Cardiac muscle cell (in vitro differentiated cells and primary cell): ENCODE measurements around the gene AFF2. TPM values are rescaled to one million over a fixed set of nuclear protein-coding genes. Genes with fewer than 3 reads are reported as not detected.

ENCODE experiments used
- DNase-seq, 2 donors: peaks; one replicate each; pipeline versions ENCODE4 v3.0.0 to v3.0.0-alpha.2; 2010 to 2017; ENCODE audit warnings: low read depth in 1 of 2, low spot score in 1 of 2
- H3K27ac ChIP-seq: fragments of 200-600 bp; sonication (generic); 2 replicates; pipeline ENCODE4 v1.5.1; 2016
- H3K27me3 ChIP-seq: fragments of 200-600 bp; sonication (generic); 2 replicates; pipeline ENCODE4 v1.6.0; 2016; ENCODE audit warnings: control low read depth
- H3K36me3 ChIP-seq: fragments of 200-600 bp; sonication (generic); 2 replicates; pipeline ENCODE4 v1.5.1; 2016; ENCODE audit warnings: control low read depth
- H3K4me1 ChIP-seq: fragments of 200-600 bp; sonication (generic); 2 replicates; pipeline ENCODE4 v1.8.1; 2017; ENCODE audit warnings: low read depth, mild to moderate bottlenecking, mixed run types
- H3K4me3 ChIP-seq: fragments of 200-600 bp; sonication (generic); 2 replicates; pipeline ENCODE4 v1.5.1; 2016; ENCODE audit warnings: mild to moderate bottlenecking
- H3K9me3 ChIP-seq: fragments of 200-600 bp; sonication (generic); 2 replicates; pipeline ENCODE4 v1.5.1; 2017; ENCODE audit warnings: low read depth, mild to moderate bottlenecking, control low read depth
- CTCF ChIP-seq: IDR thresholded peaks from 2 replicates; pipeline ENCODE4 v1.5.1; 2012; ENCODE audit warnings: low read depth, mild to moderate bottlenecking, low read length
- polyA plus RNA-seq: library from polyadenylated mRNA; unstranded; fragments of >200 nt; fragmentation: Nextera tagmentation; extraction: Ambion mirVana; gene quantifications from 2 replicates; pipeline ENCODE4 v1.2.1, GENCODE V29; 2016
- total RNA-seq: library from RNA; depleted of rRNA; stranded (reverse); fragments of >200 nt; gene quantifications from 2 replicates; pipeline ENCODE4 v1.2.3, GENCODE V29; 2016

The AFF2 gene
- total and polyA plus RNA-seq, 2 experiments from 2014 or later, result 4.4 to 8.3 TPM

GRCh38 chrX:148681605-148682004 is 181.2 kb downstream of the AFF2 start:
- H3K4me1 ChIP-seq, result no peaks in the 10 kb centered on the region
- no peaks in the 10 kb centered on the region for H3K36me3 ChIP-seq
- H3K4me3 ChIP-seq, result no peak overlapping the region
- TF ChIP-seq CTCF, result no peak
- peaks cover 8% of the 10 kb centered on the region for H3K9me3 ChIP-seq
- H3K27me3 ChIP-seq, result no peaks in the 10 kb centered on the region
- H3K27ac ChIP-seq, result no peak overlapping the region
- DNase-seq, result no peak

GRCh38 chrX:148682206-148682605 is 181.8 kb downstream of the AFF2 start:
- no peak for DNase-seq
- Histone ChIP-seq H3K36me3 (no peaks in the 10 kb centered on the region), H3K4me1 (no peaks in the 10 kb centered on the region), H3K9me3 (peaks cover 8% of the 10 kb centered on the region), H3K4me3 (no peak overlapping the region), H3K27ac (no peak overlapping the region), H3K27me3 (no peaks in the 10 kb centered on the region)
- no peak for TF ChIP-seq CTCF

- no peak for TF ChIP-seq CTCF
- Histone ChIP-seq H3K27me3 (no peaks in the 10 kb centered on the region), H3K36me3 (no peaks in the 10 kb centered on the region), H3K27ac (no peak overlapping the region), H3K4me1 (no peaks in the 10 kb centered on the region), H3K9me3 (peaks cover under 1% of the 10 kb centered on the region), H3K4me3 (no peak overlapping the region)
- DNase-seq, result no peak
These were observed 191.0 kb downstream of the AFF2 start for GRCh38 chrX:148691456-148691855.

- no peak for DNase-seq
- Histone ChIP-seq H3K4me3 (no peak overlapping the region), H3K27me3 (no peaks in the 10 kb centered on the region), H3K27ac (no peak overlapping the region), H3K4me1 (no peaks in the 10 kb centered on the region), H3K9me3 (no peaks in the 10 kb centered on the region), H3K36me3 (no peaks in the 10 kb centered on the region)
- no peak for TF ChIP-seq CTCF
These were observed 194.8 kb downstream of the AFF2 start for GRCh38 chrX:148695255-148695654.

- TF ChIP-seq CTCF, result no peak
- H3K36me3 ChIP-seq, result no peaks in the 10 kb centered on the region
- no peaks in the 10 kb centered on the region for H3K27me3 ChIP-seq
- no peak for DNase-seq
- no peak overlapping the region for H3K4me3 ChIP-seq
- H3K27ac ChIP-seq, result no peak overlapping the region
- H3K9me3 ChIP-seq, result peaks cover 2% of the 10 kb centered on the region
- no peaks in the 10 kb centered on the region for H3K4me1 ChIP-seq
These were observed 197.8 kb downstream of the AFF2 start for GRCh38 chrX:148698221-148698620.

GRCh38 chrX:148700021-148700420 is 199.6 kb downstream of the AFF2 start:
- Histone ChIP-seq H3K9me3 (peaks cover 5% of the 10 kb centered on the region), H3K4me1 (no peaks in the 10 kb centered on the region), H3K36me3 (no peaks in the 10 kb centered on the region), H3K27ac (no peak overlapping the region), H3K4me3 (no peak overlapping the region), H3K27me3 (no peaks in the 10 kb centered on the region)
- TF ChIP-seq CTCF, result no peak
- DNase-seq, result no peak
